ENCODE data around the gene GREB1L.
A peak's percentile ranks its signal among the peaks of the same experiment; 100 is the strongest.

The GREB1L gene

GRCh38 chr18:21433436-21433835 lies 191.4 kb downstream of the GREB1L start:
- FAIRE-seq (no peak), DNase-seq (ENCODE audit: extremely low spot score, insufficient read length, low read depth) (no peak)

GRCh38 chr18:21439431-21439846 lies 197.4 kb downstream of the GREB1L start:
- FAIRE-seq = no peak

GRCh38 chr18:21441670-21442069 lies 199.6 kb downstream of the GREB1L start:
- DNase-seq (ENCODE audit: extremely low spot score, insufficient read length, low read depth) (no peak), FAIRE-seq (no peak)

More at GRCh38 chr18:21439431-21439846, 197.4 kb downstream of the GREB1L start:
- DNase-seq (ENCODE audit: extremely low spot score, insufficient read length, low read depth) = no peak

GRCh38 chr18:21443776-21444464 lies 201.9 kb downstream of the GREB1L start:
- DNase-seq (ENCODE audit: extremely low spot score, insufficient read length, low read depth) (no peak), FAIRE-seq (no peak)

- peak; percentile 72 for FAIRE-seq
These were observed 202.6 kb downstream of the GREB1L start for GRCh38 chr18:21444465-21445212.

GRCh38 chr18:21448299-21448698 lies 206.3 kb downstream of the GREB1L start:
- DNase-seq (ENCODE audit: extremely low spot score, insufficient read length, low read depth) = no peak
- FAIRE-seq = no peak

More at GRCh38 chr18:21444465-21445212, 202.6 kb downstream of the GREB1L start:
- peak; percentile 14 for DNase-seq (ENCODE audit: extremely low spot score, insufficient read length, low read depth)

- DNase-seq (ENCODE audit: extremely low spot score, insufficient read length, low read depth) = no peak
- no peak for FAIRE-seq
These were observed 207.6 kb downstream of the GREB1L start for GRCh38 chr18:21449367-21450290.

- DNase-seq (ENCODE audit: extremely low spot score, insufficient read length, low read depth) = no peak
- no peak for FAIRE-seq
These were observed 208.5 kb downstream of the GREB1L start for GRCh38 chr18:21450503-21450902.

- FAIRE-seq (no peak), DNase-seq (ENCODE audit: extremely low spot score, insufficient read length, low read depth) (no peak)
These were observed 208.9 kb downstream of the GREB1L start for GRCh38 chr18:21450913-21451312.

- no peak for DNase-seq (ENCODE audit: extremely low spot score, insufficient read length, low read depth)
- FAIRE-seq = no peak
These were observed 209.8 kb downstream of the GREB1L start for GRCh38 chr18:21451851-21452250.

- DNase-seq (ENCODE audit: extremely low spot score, insufficient read length, low read depth) = no peak
- no peak for FAIRE-seq
These were observed 210.3 kb downstream of the GREB1L start for GRCh38 chr18:21452276-21452780.

GRCh38 chr18:21452796-21453510 lies 210.9 kb downstream of the GREB1L start:
- no peak for FAIRE-seq

GRCh38 chr18:21453511-21453901 lies 211.5 kb downstream of the GREB1L start:
- FAIRE-seq = no peak

More at GRCh38 chr18:21452796-21453510, 210.9 kb downstream of the GREB1L start:
- no peak for DNase-seq (ENCODE audit: extremely low spot score, insufficient read length, low read depth)

GRCh38 chr18:21454725-21455124 lies 212.7 kb downstream of the GREB1L start:
- FAIRE-seq = no peak

More at GRCh38 chr18:21453511-21453901, 211.5 kb downstream of the GREB1L start:
- DNase-seq (ENCODE audit: extremely low spot score, insufficient read length, low read depth) = no peak

GRCh38 chr18:21456428-21457178 lies 214.6 kb downstream of the GREB1L start:
- FAIRE-seq (no peak), DNase-seq (ENCODE audit: extremely low spot score, insufficient read length, low read depth) (no peak)

More at GRCh38 chr18:21454725-21455124, 212.7 kb downstream of the GREB1L start:
- DNase-seq (ENCODE audit: extremely low spot score, insufficient read length, low read depth) = no peak

- FAIRE-seq (no peak), DNase-seq (ENCODE audit: extremely low spot score, insufficient read length, low read depth) (no peak)
These were observed 215.1 kb downstream of the GREB1L start for GRCh38 chr18:21457179-21457535.

- no peak for FAIRE-seq
- no peak for DNase-seq (ENCODE audit: extremely low spot score, insufficient read length, low read depth)
These were observed 216.3 kb downstream of the GREB1L start for GRCh38 chr18:21458310-21458709.

- FAIRE-seq (no peak), DNase-seq (ENCODE audit: extremely low spot score, insufficient read length, low read depth) (no peak)
These were observed 216.8 kb downstream of the GREB1L start for GRCh38 chr18:21458788-21459187.

Data from GM18507 (cell line).